K562 (cell line): ENCODE data around the gene THADA. TPM values are rescaled to one million over a fixed set of nuclear protein-coding genes. Genes with fewer than 3 reads are reported as not detected.

ENCODE experiments used
- ATAC-seq: fragments of 200-7000 bp; cut with Tn5 transposase; 3 replicates; pipeline ENCODE4 v1.9.1; 2020; ENCODE audit warnings: moderate library complexity
- BruUV-seq: library from RNA; stranded (reverse); fragments of 400-500 nt; replicated peaks from 2 replicates; lab custom pipeline; 2021; lab: Mats Ljungman, UMichigan
- CTCF ChIA-PET: fragments of 300-600 bp; formaldehyde crosslinking; extraction: SDS; loops from one replicate; lab custom pipeline; 2021; ENCODE audit warnings: low intra/inter-chr PET ratio; lab: Yijun Ruan, JAX
- POLR2A ChIA-PET: fragments of 300-600, 350-650 bp; sonication (Branson Sonifier 250); formaldehyde crosslinking; extraction: SDS; loops from one replicate; lab custom pipeline; 2021; ENCODE audit warnings: antibody characterized with exemption, inconsistent platforms; lab: Yijun Ruan, JAX
- DNase-seq, 4 experiments: peaks; one replicate each; pipeline versions ENCODE4 v3.0.0 to v3.0.0-alpha.2; 2011 to 2018; ENCODE audit warnings: low spot score in 3 of 4, mixed read lengths in 3 of 4; ENCODE audit errors: extremely low read depth in 1 of 4
- FAIRE-seq: peaks from 2 replicates; lab custom pipeline; 2011; peaks lifted over from hg19 to GRCh38; lab: Jason Lieb, UNC
- H2AFZ ChIP-seq: 2 replicates; pipeline ENCODE4 v1.6.0; 2011; ENCODE audit warnings: low read depth, low read length, control low read depth, inconsistent platforms
- H3K27ac ChIP-seq: fragments of 200-600 bp; 3 replicates; pipeline ENCODE4 v1.8.0; 2011; ENCODE audit warnings: low read depth, mild to moderate bottlenecking, control low read depth, inconsistent platforms, low read length, moderate library complexity, mixed read lengths; ENCODE audit errors: extremely low read depth
- H3K27me3 ChIP-seq, 2 experiments: fragments of 300-600 bp in 1 of 2; 2 replicates in 1 of 2; 3 replicates in 1 of 2; pipeline versions ENCODE4 v1.6.0 to v1.8.0; 2011; ENCODE audit warnings: inconsistent platforms in 2 of 2, low read length in 2 of 2, mild to moderate bottlenecking in 1 of 2, mixed read lengths in 1 of 2, moderate library complexity in 1 of 2; ENCODE audit not compliant: control insufficient read depth in 2 of 2, insufficient read depth in 2 of 2
- H3K36me3 ChIP-seq: fragments of 300-600 bp; 3 replicates; pipeline ENCODE4 v1.8.0; 2011; ENCODE audit warnings: mild to moderate bottlenecking, low read length, inconsistent platforms; ENCODE audit not compliant: control insufficient read depth, insufficient read depth
- H3K4me1 ChIP-seq, 2 experiments: fragments of 200-600 bp in 1 of 2; replicated peaks in 1 of 2; 2 replicates in 1 of 2; 3 replicates in 1 of 2; pipeline versions ENCODE4 v1.5.1 to v1.8.0; 2011; ENCODE audit warnings: inconsistent platforms in 2 of 2, low read length in 2 of 2, mild to moderate bottlenecking in 1 of 2, mixed read lengths in 1 of 2, moderate library complexity in 1 of 2; ENCODE audit not compliant: control insufficient read depth in 2 of 2, insufficient read depth in 2 of 2
- H3K4me2 ChIP-seq: 2 replicates; pipeline ENCODE4 v1.6.1; 2011; ENCODE audit warnings: low read length, control low read depth, inconsistent platforms, mixed read lengths; ENCODE audit not compliant: insufficient read depth
- H3K4me3 ChIP-seq: fragments of 200-600 bp; sonication (generic), shearing (Covaris generic); 2 replicates; pipeline ENCODE4 v1.5.1; 2016; ENCODE audit warnings: control low read depth, inconsistent platforms
- H3K79me2 ChIP-seq: fragments of 200-600 bp; 3 replicates; pipeline ENCODE4 v1.8.0; 2011; ENCODE audit warnings: low read length, inconsistent platforms; ENCODE audit not compliant: control insufficient read depth, insufficient read depth
- H3K9ac ChIP-seq, 2 experiments: 2 replicates each; pipeline versions ENCODE4 v1.6.0 to v1.6.1; 2011; ENCODE audit warnings: low read depth in 2 of 2, low read length in 2 of 2, control low read depth in 1 of 2, inconsistent platforms in 1 of 2, mild to moderate bottlenecking in 1 of 2, mixed read lengths in 1 of 2; ENCODE audit not compliant: insufficient read depth in 1 of 2
- H3K9me1 ChIP-seq: one replicate; pipeline ENCODE4 v1.6.0; 2011; ENCODE audit warnings: inconsistent platforms, mild to moderate bottlenecking, low read length, moderate library complexity; ENCODE audit not compliant: control insufficient read depth, insufficient read depth
- H3K9me3 ChIP-seq: replicated peaks from 2 replicates; pipeline ENCODE4 v1.5.1; 2011; ENCODE audit warnings: low read depth, low read length, inconsistent platforms; ENCODE audit not compliant: control insufficient read depth, insufficient read depth
- H4K20me1 ChIP-seq: replicated peaks from 2 replicates; pipeline ENCODE4 v1.6.1; 2011; ENCODE audit warnings: low read length, inconsistent platforms, mixed read lengths; ENCODE audit not compliant: control insufficient read depth, insufficient read depth
- COPS2 ChIP-seq: fragments of 450-650 bp; conservative IDR thresholded peaks from 2 replicates; pipeline ENCODE4 v1.6.1; 2016; ENCODE audit warnings: mild to moderate bottlenecking, moderate library complexity
- LCOR ChIP-seq: sonication (generic); formaldehyde crosslinking; IDR thresholded peaks from 2 replicates; pipeline ENCODE4 v1.8.0; 2022; ENCODE audit warnings: mild to moderate bottlenecking, missing genetic modification reagents
- NCOA6 ChIP-seq: fragments of 450-650 bp; IDR thresholded peaks from 2 replicates; pipeline ENCODE4 v1.6.1; 2017; ENCODE audit warnings: mild to moderate bottlenecking
- PPARD ChIP-seq: fragments of 250-450 bp; sonication (Bioruptor Pico); IDR thresholded peaks from 2 replicates; pipeline ENCODE4 v1.8.0; 2022; ENCODE audit warnings: inconsistent platforms, mild to moderate bottlenecking, moderate library complexity
- RBM39 ChIP-seq: fragments of 200-400 bp; formaldehyde crosslinking; optimal IDR thresholded peaks from 2 replicates; pipeline ENCODE3; 2018; ENCODE audit warnings: low read depth, low read length
- SAFB2 ChIP-seq: fragments of 200-400 bp; formaldehyde crosslinking; IDR thresholded peaks from 2 replicates; pipeline ENCODE4 v1.6.1; 2018; ENCODE audit warnings: borderline replicate concordance, low read length, low read depth, moderate library complexity; ENCODE audit not compliant: severe bottlenecking
- TEAD2 ChIP-seq: fragments of 450-650 bp; IDR thresholded peaks from 2 replicates; pipeline ENCODE4 v1.6.1; 2016; ENCODE audit warnings: missing genetic modification characterization, control low read depth, missing compliant biosample characterization
- THRB ChIP-seq: fragments of 450-650 bp; formaldehyde crosslinking; conservative IDR thresholded peaks from 2 replicates; pipeline ENCODE4 v1.4.0; 2022; ENCODE audit warnings: mild to moderate bottlenecking, missing genetic modification characterization
- ZNF444 ChIP-seq: fragments of 250-450 bp; sonication (Bioruptor Pico); IDR thresholded peaks from 2 replicates; pipeline ENCODE4 v1.4.0; 2020; ENCODE audit warnings: mild to moderate bottlenecking, moderate library complexity
- ZNF449 ChIP-seq: fragments of 250-450 bp; sonication (Bioruptor Pico); IDR thresholded peaks from 2 replicates; pipeline ENCODE4 v1.8.0; 2022; ENCODE audit warnings: moderate library complexity, mild to moderate bottlenecking, inconsistent platforms
- ZNF707 ChIP-seq: fragments of 250-450 bp; sonication (Bioruptor Pico); conservative IDR thresholded peaks from 2 replicates; pipeline ENCODE4 v1.8.0; 2022; ENCODE audit warnings: inconsistent platforms, mild to moderate bottlenecking, moderate library complexity
- ZNF764 ChIP-seq: fragments of 250-450 bp; sonication (Bioruptor Pico); IDR thresholded peaks from 2 replicates; pipeline ENCODE4 v1.4.0; 2020; ENCODE audit warnings: low read depth, mild to moderate bottlenecking, moderate library complexity
- ZNF766 ChIP-seq: fragments of 200-800 bp; sonication (Bioruptor generic); conservative IDR thresholded peaks from 2 replicates; pipeline ENCODE4 v1.6.1; 2016; ENCODE audit warnings: missing genetic modification characterization, missing compliant biosample characterization
- ZNF79 ChIP-seq: fragments of 250-450 bp; sonication (Bioruptor Pico); IDR thresholded peaks from 2 replicates; pipeline ENCODE4 v1.4.0; 2020; ENCODE audit warnings: low read depth, mild to moderate bottlenecking, moderate library complexity
- WGBS: fragments of 100-300 bp; shearing (Covaris generic); methylation state at CpG from one replicate; pipeline ENCODE4 v1.1.6; 2016; ENCODE audit warnings: low coverage, mixed read lengths; ENCODE audit not compliant: insufficient coverage; ENCODE audit errors: missing lambda C conversion rate; 5-methylcytosine and 5-hydroxymethylcytosine counted together
- in situ Hi-C: fragments of 300-500 bp; cut with MboI; formaldehyde crosslinking; loops from 4 replicates; pipeline ENCODE4 v1.15.0; 2018; ENCODE audit warnings: inconsistent platforms, mixed read lengths
- intact Hi-C: fragments of 100-400 bp; cut with micrococcal nuclease; formaldehyde crosslinking; loops from 2 replicates; pipeline ENCODE4 v1.14.2; 2022
- polyA plus RNA-seq, 8 experiments: library from polyadenylated mRNA; depleted of rRNA in 4 of 8; stranded (reverse) in 5 of 8; unstranded in 3 of 8; fragments of >200 nt; fragmentation: Nextera tagmentation in 2 of 8; fragmentation: Illumina TruSeq in 1 of 8; extraction: Ambion mirVana in 2 of 8; extraction: Trizol in 1 of 8; gene quantifications; 2 replicates each; pipeline versions ENCODE4 v1.2.1 to v1.2.3, GENCODE V29; 2011 to 2014; ENCODE audit warnings: inconsistent platforms in 1 of 8, missing spikeins in 1 of 8
- total RNA-seq, 7 experiments: library from RNA; depleted of rRNA in 6 of 7; stranded (reverse); fragments of >200 nt in 6 of 7; fragmentation: Illumina TruSeq in 2 of 7; extraction: Trizol in 2 of 7; gene quantifications; 2 replicates each; pipeline versions ENCODE4 v1.2.1 to v1.2.3, GENCODE V29; 2011 to 2021; ENCODE audit warnings: low replicate concordance in 1 of 7
- TF ChIP-seq, protein P1 (sequence below): sonication (generic); formaldehyde crosslinking; IDR thresholded peaks from 2 replicates; pipeline ENCODE4 v1.8.0; 2022; ENCODE audit warnings: mild to moderate bottlenecking, missing genetic modification reagents

The THADA gene
- total and polyA plus RNA-seq, 9 of the 15 experiments (the other 6 are each of a cell fraction or from before 2014, with no cell fraction given), result 17.8 to 34.7 (median 31.9) TPM

GRCh38 chr2:43312755-43313641 lies 282.8 kb downstream of the THADA start:
- ChIA-PET CTCF (no interaction called here), POLR2A (interaction anchor here (0.5 to 1.1 kb wide), 4 partner anchors 17 to 336 kb away, joined by 3 to 5 read pairs (median 3); partner anchors contain the start of gene THADA)
- H3K9me3 ChIP-seq, result no peaks in the 10 kb centered on the region
- H3K79me2 ChIP-seq, result no peaks in the 10 kb centered on the region
- H3K9me1 ChIP-seq, result no peaks in the 10 kb centered on the region
- no peaks in the 10 kb centered on the region for H3K36me3 ChIP-seq
- no peak for DNase-seq
- no peak overlapping the region for H3K4me2 ChIP-seq
- no peak overlapping the region for H3K9ac ChIP-seq
- H3K4me1 ChIP-seq, result no peaks in the 10 kb centered on the region; a peak in 1 of 5 replicates
- WGBS, result 83% methylated on average over 7 of the region's 7 CpGs
- no peaks in the 10 kb centered on the region for H3K27me3 ChIP-seq
- intact Hi-C loops (no loop called here), in situ Hi-C loops (no loop called here)
- H3K4me3 ChIP-seq, result no peak overlapping the region
- H2AFZ ChIP-seq, result no peak overlapping the region
- H4K20me1 ChIP-seq, result no peaks in the 10 kb centered on the region
- BruUV-seq, result no TSS peak
- no peak overlapping the region for H3K27ac ChIP-seq
- no peak for ATAC-seq
- no peak for FAIRE-seq
- no peak for TF ChIP-seq SAFB2
- TF ChIP-seq COPS2, result no peak
- no peak for TF ChIP-seq ZNF444 (CRISPR knock-in tag)
- TF ChIP-seq ZNF449 (CRISPR knock-in tag), result no peak
- TF ChIP-seq PPARD (CRISPR knock-in tag), result no peak
- no peak for TF ChIP-seq ZNF764 (CRISPR knock-in tag)
- no peak for TF ChIP-seq ZNF79 (CRISPR knock-in tag)
- no peak for TF ChIP-seq RBM39
- no peak for TF ChIP-seq THRB (CRISPR knock-in tag)
- no peak for TF ChIP-seq TEAD2 (tag)
- TF ChIP-seq LCOR (CRISPR knock-in tag), result no peak
- TF ChIP-seq NCOA6, result no peak
- TF ChIP-seq ZNF766 (CRISPR knock-in tag), result no peak
- no peak for TF ChIP-seq ZNF707 (CRISPR knock-in tag)
- TF ChIP-seq, protein P1, sequence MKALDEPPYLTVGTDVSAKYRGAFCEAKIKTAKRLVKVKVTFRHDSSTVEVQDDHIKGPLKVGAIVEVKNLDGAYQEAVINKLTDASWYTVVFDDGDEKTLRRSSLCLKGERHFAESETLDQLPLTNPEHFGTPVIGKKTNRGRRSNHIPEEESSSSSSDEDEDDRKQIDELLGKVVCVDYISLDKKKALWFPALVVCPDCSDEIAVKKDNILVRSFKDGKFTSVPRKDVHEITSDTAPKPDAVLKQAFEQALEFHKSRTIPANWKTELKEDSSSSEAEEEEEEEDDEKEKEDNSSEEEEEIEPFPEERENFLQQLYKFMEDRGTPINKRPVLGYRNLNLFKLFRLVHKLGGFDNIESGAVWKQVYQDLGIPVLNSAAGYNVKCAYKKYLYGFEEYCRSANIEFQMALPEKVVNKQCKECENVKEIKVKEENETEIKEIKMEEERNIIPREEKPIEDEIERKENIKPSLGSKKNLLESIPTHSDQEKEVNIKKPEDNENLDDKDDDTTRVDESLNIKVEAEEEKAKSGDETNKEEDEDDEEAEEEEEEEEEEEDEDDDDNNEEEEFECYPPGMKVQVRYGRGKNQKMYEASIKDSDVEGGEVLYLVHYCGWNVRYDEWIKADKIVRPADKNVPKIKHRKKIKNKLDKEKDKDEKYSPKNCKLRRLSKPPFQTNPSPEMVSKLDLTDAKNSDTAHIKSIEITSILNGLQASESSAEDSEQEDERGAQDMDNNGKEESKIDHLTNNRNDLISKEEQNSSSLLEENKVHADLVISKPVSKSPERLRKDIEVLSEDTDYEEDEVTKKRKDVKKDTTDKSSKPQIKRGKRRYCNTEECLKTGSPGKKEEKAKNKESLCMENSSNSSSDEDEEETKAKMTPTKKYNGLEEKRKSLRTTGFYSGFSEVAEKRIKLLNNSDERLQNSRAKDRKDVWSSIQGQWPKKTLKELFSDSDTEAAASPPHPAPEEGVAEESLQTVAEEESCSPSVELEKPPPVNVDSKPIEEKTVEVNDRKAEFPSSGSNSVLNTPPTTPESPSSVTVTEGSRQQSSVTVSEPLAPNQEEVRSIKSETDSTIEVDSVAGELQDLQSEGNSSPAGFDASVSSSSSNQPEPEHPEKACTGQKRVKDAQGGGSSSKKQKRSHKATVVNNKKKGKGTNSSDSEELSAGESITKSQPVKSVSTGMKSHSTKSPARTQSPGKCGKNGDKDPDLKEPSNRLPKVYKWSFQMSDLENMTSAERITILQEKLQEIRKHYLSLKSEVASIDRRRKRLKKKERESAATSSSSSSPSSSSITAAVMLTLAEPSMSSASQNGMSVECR (CRISPR knock-in tag), result no peak
